SK-N-SH (cell line): ENCODE measurements around the gene ZSCAN2. TPM values are rescaled to one million over a fixed set of nuclear protein-coding genes. Genes with fewer than 3 reads are reported as not detected.

Experiments
- CTCF ChIA-PET: fragments of 300-600, 350-600 bp; formaldehyde crosslinking; extraction: SDS; loops from one replicate; lab custom pipeline; 2021; lab: Yijun Ruan, JAX
- POLR2A ChIA-PET: fragments of 350-600 bp; sonication (Branson Sonifier 250); formaldehyde crosslinking; extraction: SDS; loops from one replicate; lab custom pipeline; 2020; ENCODE audit warnings: antibody characterized with exemption, inconsistent platforms; lab: Yijun Ruan, JAX
- DNase-seq: peaks from one replicate; pipeline ENCODE4 v3.0.0; 2012
- H2AFZ ChIP-seq: fragments of 200-600 bp; sonication (generic); 2 replicates; pipeline ENCODE4 v1.8.1; 2016; ENCODE audit warnings: antibody characterized with exemption, mild to moderate bottlenecking, low read depth
- H3F3A ChIP-seq: fragments of 200-600 bp; sonication (generic); replicated peaks from 2 replicates; pipeline ENCODE3; 2016; ENCODE audit warnings: antibody characterized with exemption, mild to moderate bottlenecking; ENCODE audit not compliant: insufficient read depth
- H3K27ac ChIP-seq, 2 experiments: fragments of 200-500 bp in 1 of 2; fragments of 200-600 bp in 1 of 2; sonication (Bioruptor generic) in 1 of 2; sonication (generic), shearing (Covaris generic) in 1 of 2; 2 replicates each; pipeline versions ENCODE4 v1.5.1 to v1.6.1; 2014 to 2016; ENCODE audit warnings: low read depth in 2 of 2, inconsistent platforms in 1 of 2, low read length in 1 of 2, mild to moderate bottlenecking in 1 of 2, mixed read lengths in 1 of 2
- H3K27me3 ChIP-seq: fragments of 200-600 bp; sonication (generic), shearing (Covaris generic); 2 replicates; pipeline ENCODE4 v1.6.1; 2016; ENCODE audit warnings: mixed run types; ENCODE audit not compliant: insufficient read depth
- H3K36me3 ChIP-seq, 2 experiments: fragments of 200-500 bp in 1 of 2; fragments of 200-600 bp in 1 of 2; sonication (Bioruptor generic) in 1 of 2; sonication (generic) in 1 of 2; replicated peaks in 1 of 2; 2 replicates each; pipeline versions ENCODE3 to v1.5.1; 2014 to 2016; ENCODE audit warnings: low read length in 1 of 2, mild to moderate bottlenecking in 1 of 2; ENCODE audit not compliant: insufficient read depth in 2 of 2, control insufficient read depth in 1 of 2
- H3K4me1 ChIP-seq, 2 experiments: fragments of 200-500 bp in 1 of 2; fragments of 200-600 bp in 1 of 2; sonication (Bioruptor generic) in 1 of 2; sonication (generic), shearing (Covaris generic) in 1 of 2; 2 replicates each; pipeline versions ENCODE4 v1.5.1 to v1.6.1; 2014 to 2016; ENCODE audit warnings: low read depth in 1 of 2, low read length in 1 of 2, mixed run types in 1 of 2; ENCODE audit not compliant: insufficient read depth in 2 of 2, control insufficient read depth in 1 of 2
- H3K4me2 ChIP-seq: fragments of 200-600 bp; sonication (generic), shearing (Covaris generic); 2 replicates; pipeline ENCODE4 v1.6.1; 2017; ENCODE audit warnings: mixed run types
- H3K4me3 ChIP-seq, 2 experiments: fragments of 200-500 bp in 1 of 2; fragments of 200-600 bp in 1 of 2; sonication (Bioruptor generic) in 1 of 2; sonication (generic), shearing (Covaris generic) in 1 of 2; 2 replicates each; pipeline versions ENCODE4 v1.5.1 to v1.8.1; 2014 to 2016; ENCODE audit warnings: low read depth in 2 of 2, inconsistent platforms in 1 of 2, low read length in 1 of 2, mild to moderate bottlenecking in 1 of 2, mixed read lengths in 1 of 2, moderate library complexity in 1 of 2
- H3K79me2 ChIP-seq: fragments of 200-600 bp; sonication (generic); 2 replicates; pipeline ENCODE4 v1.8.1; 2017; ENCODE audit warnings: mild to moderate bottlenecking; ENCODE audit not compliant: insufficient read depth
- H3K9ac ChIP-seq: fragments of 200-600 bp; sonication (generic); 2 replicates; pipeline ENCODE4 v1.6.1; 2017; ENCODE audit warnings: mixed run types
- H3K9me2 ChIP-seq: fragments of 200-600 bp; sonication (generic); 2 replicates; pipeline ENCODE4 v1.6.1; 2017; ENCODE audit warnings: mixed run types
- H3K9me3 ChIP-seq: fragments of 200-600 bp; sonication (generic); 2 replicates; pipeline ENCODE4 v1.6.1; 2017; ENCODE audit warnings: mixed run types, mild to moderate bottlenecking, moderate library complexity
- H4K20me1 ChIP-seq: fragments of 200-600 bp; sonication (generic); 2 replicates; pipeline ENCODE4 v1.6.1; 2017; ENCODE audit warnings: mild to moderate bottlenecking, mixed run types; ENCODE audit not compliant: insufficient read depth
- CTCF ChIP-seq: fragments of 200-600 bp; sonication (generic); IDR thresholded peaks from 2 replicates; pipeline ENCODE4 v1.6.1; 2017; ENCODE audit warnings: antibody characterized with exemption, mild to moderate bottlenecking, moderate library complexity
- ELF1 ChIP-seq: IDR thresholded peaks from 2 replicates; pipeline ENCODE4 v1.4.0; 2012
- EP300 ChIP-seq, 2 experiments: IDR thresholded peaks; 2 replicates each; pipeline versions ENCODE4 v1.4.0 to v1.6.1; 2012; ENCODE audit warnings: borderline replicate concordance in 1 of 2, low read depth in 1 of 2, low read length in 1 of 2
- FOXJ3 ChIP-seq: sonication (generic); formaldehyde crosslinking; IDR thresholded peaks from 2 replicates; pipeline ENCODE4 v1.5.1; 2020; ENCODE audit warnings: mild to moderate bottlenecking, missing genetic modification reagents
- FOXM1 ChIP-seq: IDR thresholded peaks from 2 replicates; pipeline ENCODE4 v1.4.0; 2012; ENCODE audit warnings: low read depth, mild to moderate bottlenecking
- GABPA ChIP-seq: IDR thresholded peaks from 2 replicates; pipeline ENCODE4 v1.4.0; 2012; ENCODE audit warnings: low read depth, mild to moderate bottlenecking
- GATA2 ChIP-seq: sonication (generic); formaldehyde crosslinking; IDR thresholded peaks from 2 replicates; pipeline ENCODE4 v1.5.0; 2020; ENCODE audit warnings: mild to moderate bottlenecking, missing genetic modification reagents
- JUND ChIP-seq: IDR thresholded peaks from 2 replicates; pipeline ENCODE4 v1.4.0; 2012
- MEF2A ChIP-seq: IDR thresholded peaks from 2 replicates; pipeline ENCODE4 v1.4.0; 2012; ENCODE audit warnings: low read depth, borderline replicate concordance
- NRF1 ChIP-seq: IDR thresholded peaks from 2 replicates; pipeline ENCODE4 v1.6.1; 2012; ENCODE audit warnings: low read depth, mild to moderate bottlenecking, low read length
- POLR2AphosphoS5 ChIP-seq: IDR thresholded peaks from 2 replicates; pipeline ENCODE4 v1.6.1; 2012; ENCODE audit warnings: low read depth, low read length
- RAD21 ChIP-seq: IDR thresholded peaks from 2 replicates; pipeline ENCODE4 v1.6.1; 2012; ENCODE audit warnings: mild to moderate bottlenecking, low read length
- RCOR1 ChIP-seq: fragments of 150-350 bp; IDR thresholded peaks from 2 replicates; pipeline ENCODE4 v1.6.1; 2017; ENCODE audit warnings: antibody characterized with exemption, low read length
- REST ChIP-seq: IDR thresholded peaks from 2 replicates; pipeline ENCODE4 v1.6.1; 2012; ENCODE audit warnings: mild to moderate bottlenecking, low read depth, low read length, moderate library complexity
- RFX5 ChIP-seq: IDR thresholded peaks from 2 replicates; pipeline ENCODE4 v1.6.1; 2012; ENCODE audit warnings: mild to moderate bottlenecking, improper control_type of control experiment, low read length
- RXRA ChIP-seq: IDR thresholded peaks from 2 replicates; pipeline ENCODE4 v1.4.0; 2012; ENCODE audit warnings: low read depth, mild to moderate bottlenecking, borderline replicate concordance
- SMC3 ChIP-seq: IDR thresholded peaks from 2 replicates; pipeline ENCODE4 v1.6.1; 2012; ENCODE audit warnings: low read depth, low read length, improper control_type of control experiment
- TAF1 ChIP-seq: IDR thresholded peaks from 2 replicates; pipeline ENCODE4 v1.6.1; 2012; ENCODE audit warnings: low read depth, mild to moderate bottlenecking, low read length, moderate library complexity, borderline replicate concordance
- TEAD4 ChIP-seq: IDR thresholded peaks from 2 replicates; pipeline ENCODE4 v1.4.0; 2012; ENCODE audit warnings: mild to moderate bottlenecking, borderline replicate concordance; ENCODE audit not compliant: insufficient read depth
- WGBS: methylation state at CpG from one replicate; pipeline ENCODE4 v1.1.6; 2017; ENCODE audit warnings: low lambda C conversion rate; 5-methylcytosine and 5-hydroxymethylcytosine counted together
- polyA plus RNA-seq, 3 experiments: library from polyadenylated mRNA; depleted of rRNA; stranded (reverse); fragments of >200 nt; gene quantifications; 2 replicates each; pipeline ENCODE4 v1.2.3, GENCODE V29; 2012

ZSCAN2 gene
- polyA plus RNA-seq, 1 of the 3 experiments (the other 2 are of a cell fraction): 22.0 TPM

GRCh38 chr15:84661001-84661400 is 60.2 kb downstream of the ZSCAN2 start:
- no peak overlapping the region for H3K4me2 ChIP-seq
- H2AFZ ChIP-seq: no peak overlapping the region
- H3K27me3 ChIP-seq: no peaks in the 10 kb centered on the region
- H3K9me3 ChIP-seq: no peaks in the 10 kb centered on the region
- no peak for DNase-seq
- peaks cover 0 to 12% of the 10 kb centered on the region in 2 experiments; a peak in 1 of 4 replicates for H3K4me1 ChIP-seq
- 96% methylated on average over 10 of the region's 10 CpGs for WGBS
- ChIA-PET CTCF (interaction anchor here (0.6 kb wide), 1 partner anchor 90 kb away, joined by 3 read pairs; no protein-coding TSS in a partner anchor), POLR2A (no interaction called here)
- 0 out of 2 replicates have a peak, but pooled peaks cover 5% of the 10 kb centered on the region for H3K79me2 ChIP-seq
- no peak for TF ChIP-seq REST
- no peak for TF ChIP-seq MEF2A
- no peak for TF ChIP-seq GATA2
- TF ChIP-seq SMC3: no peak
- TF ChIP-seq TEAD4: no peak
- TF ChIP-seq FOXM1: no peak
- TF ChIP-seq TAF1: no peak
- no peak for TF ChIP-seq RAD21
- TF ChIP-seq JUND: no peak
- TF ChIP-seq RFX5: no peak
- no peak for TF ChIP-seq RCOR1
- TF ChIP-seq FOXJ3 (CRISPR knock-in tag): no peak
- H3F3A ChIP-seq: peaks cover 24% of the 10 kb centered on the region
- no peak overlapping the region for H3K9ac ChIP-seq
- no peak overlapping the region for H3K27ac ChIP-seq
- H4K20me1 ChIP-seq: no peaks in the 10 kb centered on the region
- no peaks in the 10 kb centered on the region for H3K9me2 ChIP-seq
- peaks cover 16 to 40% of the 10 kb centered on the region in 2 experiments for H3K36me3 ChIP-seq
- no peak overlapping the region for H3K4me3 ChIP-seq

- CTCF ChIA-PET: interaction anchor here (0.8 to 1.1 kb wide), 2 partner anchors 8 to 12 kb away, joined by 3 read pairs; no protein-coding TSS in a partner anchor
- Histone ChIP-seq H3K4me3 (no peak overlapping the region), H3K36me3 (peaks cover 49 to 71% of the 10 kb centered on the region in 2 experiments), H3K4me1 (peaks cover 0 to 9% of the 10 kb centered on the region in 2 experiments; a peak in 1 of 4 replicates), H3K9me3 (no peaks in the 10 kb centered on the region), H3K79me2 (peaks cover 9% of the 10 kb centered on the region), H4K20me1 (no peaks in the 10 kb centered on the region), H3K9ac (no peak overlapping the region), H3K27me3 (no peaks in the 10 kb centered on the region), H3K27ac (no peak overlapping the region), H3K9me2 (no peaks in the 10 kb centered on the region), H3F3A (peaks cover 36% of the 10 kb centered on the region), H2AFZ (no peak overlapping the region), H3K4me2 (no peak overlapping the region)
- POLR2A ChIA-PET: no interaction called here
- DNase-seq: no peak
- 75% methylated on average over 2 of the region's 2 CpGs for WGBS
- TF ChIP-seq ELF1: no peak
- no peak for TF ChIP-seq CTCF
- no peak for TF ChIP-seq TEAD4
- TF ChIP-seq RXRA: no peak
- no peak for TF ChIP-seq REST
- no peak for TF ChIP-seq POLR2AphosphoS5
- no peak for TF ChIP-seq FOXJ3 (CRISPR knock-in tag)
- no peak for TF ChIP-seq NRF1
- no peak for TF ChIP-seq RCOR1
- no peak for TF ChIP-seq EP300 (IDR thresholded peaks at IDR 0.05; ENCODE audit: borderline replicate concordance in 1 of 2, low read depth in 1 of 2, low read length in 1 of 2)
- TF ChIP-seq GABPA: no peak
Measured at GRCh38 chr15:84666373-84666772, 65.6 kb downstream of the ZSCAN2 start.
